A549 (cell line): ENCODE data around the gene ZNF423. TPM values are rescaled to one million over a fixed set of nuclear protein-coding genes. Genes with fewer than 3 reads are reported as not detected.

Experiments used
- ATAC-seq, 2 experiments: fragments of 200-7000 bp in 1 of 2; fragments of >200 bp in 1 of 2; cut with Nextera tagmentation in 1 of 2; cut with Tn5 transposase in 1 of 2; 3 replicates each; pipeline versions ENCODE4 v1.8.0 to v1.9.1; 2018 to 2020; ENCODE audit warnings: mild to moderate bottlenecking in 1 of 2, moderate library complexity in 1 of 2
- CTCF ChIA-PET: fragments of 300-600 bp; sonication (Branson Sonifier 250); formaldehyde crosslinking; extraction: SDS; loops from one replicate; lab custom pipeline; 2021; ENCODE audit warnings: antibody characterized with exemption, inconsistent platforms; lab: Yijun Ruan, JAX
- POLR2A ChIA-PET: fragments of 350-600 bp; formaldehyde crosslinking; extraction: SDS; loops from one replicate; lab custom pipeline; 2021; ENCODE audit warnings: antibody characterized with exemption, inconsistent platforms; lab: Yijun Ruan, JAX
- DNase-seq, 2 experiments: peaks; one replicate each; pipeline versions ENCODE4 v3.0.0 to v3.0.0-alpha.2; 2011 to 2016; ENCODE audit warnings: low read depth in 1 of 2, low spot score in 1 of 2
- FAIRE-seq: peaks from 2 replicates; lab custom pipeline; 2011; peaks lifted over from hg19 to GRCh38; lab: Jason Lieb, UNC
- H3K27ac ChIP-seq, 2 experiments: fragments of >200 bp; sonication (Bioruptor Twin); formaldehyde crosslinking; 3 replicates each; pipeline ENCODE4 v1.5.1; 2016 to 2017
- H3K4me1 ChIP-seq: fragments of >200 bp; sonication (Bioruptor Twin); formaldehyde crosslinking; 3 replicates; pipeline ENCODE4 v1.6.1; 2016
- H3K4me2 ChIP-seq: fragments of >200 bp; sonication (Bioruptor Twin); formaldehyde crosslinking; 3 replicates; pipeline ENCODE4 v1.6.1; 2016
- H3K4me3 ChIP-seq: fragments of >200 bp; sonication (Bioruptor Twin); formaldehyde crosslinking; 3 replicates; pipeline ENCODE4 v1.5.1; 2016
- H3K9me3 ChIP-seq: fragments of >200 bp; sonication (Bioruptor Twin); formaldehyde crosslinking; 3 replicates; pipeline ENCODE4 v1.6.1; 2016
- ATOH8 ChIP-seq: fragments of 250-450 bp; sonication (Bioruptor Pico); IDR thresholded peaks from 2 replicates; pipeline ENCODE4 v1.5.0; 2020; ENCODE audit warnings: low read depth, mild to moderate bottlenecking, moderate library complexity
- BHLHE40 ChIP-seq: IDR thresholded peaks from 2 replicates; pipeline ENCODE4 v1.6.1; 2012; ENCODE audit warnings: low read depth, low read length, inconsistent platforms
- CBX2 ChIP-seq: fragments of 200-600 bp; sonication (generic); IDR thresholded peaks from 2 replicates; pipeline ENCODE4 v1.6.1; 2016; ENCODE audit warnings: low read depth, mild to moderate bottlenecking, borderline replicate concordance
- CEBPB ChIP-seq, 2 experiments: fragments of >200 bp in 1 of 2; sonication (Bioruptor Twin) in 1 of 2; formaldehyde crosslinking in 1 of 2; IDR thresholded peaks; 2 replicates each; pipeline ENCODE4 v1.6.1; 2012 to 2016
- CHD2 ChIP-seq: fragments of 150-350 bp; IDR thresholded peaks from 2 replicates; pipeline ENCODE4 v1.6.1; 2014; ENCODE audit warnings: low read length; ENCODE audit not compliant: partially characterized antibody
- EHMT2 ChIP-seq: fragments of 200-600 bp; sonication (generic); IDR thresholded peaks from 2 replicates; pipeline ENCODE4 v1.6.1; 2016; ENCODE audit warnings: antibody characterized with exemption, low read depth, mild to moderate bottlenecking, moderate library complexity
- ELK1 ChIP-seq: fragments of 150-350 bp; IDR thresholded peaks from 2 replicates; pipeline ENCODE4 v1.6.1; 2014; ENCODE audit warnings: low read depth, mild to moderate bottlenecking, low read length
- ESRRA ChIP-seq: fragments of 150-350 bp; IDR thresholded peaks from 2 replicates; pipeline ENCODE4 v1.6.1; 2014; ENCODE audit warnings: mild to moderate bottlenecking, low read length, borderline replicate concordance
- HDAC2 ChIP-seq: fragments of 200-600 bp; sonication (generic); IDR thresholded peaks from 2 replicates; pipeline ENCODE4 v1.6.1; 2016
- HMGXB4 ChIP-seq: fragments of 250-450 bp; sonication (Bioruptor Pico); IDR thresholded peaks from 2 replicates; pipeline ENCODE4 v1.5.0; 2021; ENCODE audit warnings: mild to moderate bottlenecking, moderate library complexity, borderline replicate concordance
- JUNB ChIP-seq: fragments of >200 bp; sonication (Bioruptor Twin); formaldehyde crosslinking; IDR thresholded peaks from 2 replicates; pipeline ENCODE4 v1.6.1; 2016
- KDM5A ChIP-seq: fragments of 200-600 bp; sonication (generic); IDR thresholded peaks from 2 replicates; pipeline ENCODE4 v1.6.1; 2016; ENCODE audit warnings: antibody characterized with exemption, mild to moderate bottlenecking
- MAFK ChIP-seq: fragments of 450-650 bp; IDR thresholded peaks from 2 replicates; pipeline ENCODE4 v1.6.1; 2014; ENCODE audit not compliant: partially characterized antibody
- MAZ ChIP-seq: fragments of 150-350 bp; IDR thresholded peaks from 2 replicates; pipeline ENCODE4 v1.6.1; 2014; ENCODE audit warnings: antibody characterized with exemption, low read depth, low read length, borderline replicate concordance
- MYC ChIP-seq: IDR thresholded peaks from 2 replicates; pipeline ENCODE4 v1.6.1; 2012; ENCODE audit warnings: mild to moderate bottlenecking, inconsistent platforms, low read length, improper control_type of control experiment, borderline replicate concordance
- NFE2L2 ChIP-seq: fragments of 150-350 bp; conservative IDR thresholded peaks from 2 replicates; pipeline ENCODE4 v1.6.1; 2014; ENCODE audit warnings: low read length
- POLR2A ChIP-seq: IDR thresholded peaks from 2 replicates; pipeline ENCODE4 v1.6.1; 2012; ENCODE audit warnings: mild to moderate bottlenecking, low read length
- POLR2AphosphoS2 ChIP-seq: conservative IDR thresholded peaks from 2 replicates; pipeline ENCODE4 v1.6.1; 2012; ENCODE audit warnings: low read length, improper control_type of control experiment, inconsistent platforms
- RAD21 ChIP-seq, 2 experiments: fragments of >200 bp in 1 of 2; sonication (Bioruptor Twin) in 1 of 2; formaldehyde crosslinking in 1 of 2; IDR thresholded peaks in 1 of 2; conservative IDR thresholded peaks in 1 of 2; 2 replicates in 1 of 2; 3 replicates in 1 of 2; pipeline ENCODE4 v1.6.1; 2012 to 2018; ENCODE audit warnings: inconsistent platforms in 1 of 2
- REST ChIP-seq: fragments of 200-600 bp; sonication (generic); IDR thresholded peaks from 2 replicates; pipeline ENCODE4 v1.6.1; 2016; ENCODE audit warnings: antibody characterized with exemption, mild to moderate bottlenecking, moderate library complexity
- ZFP36 ChIP-seq: fragments of 450-650 bp; IDR thresholded peaks from 2 replicates; pipeline ENCODE4 v1.6.1; 2014; ENCODE audit warnings: borderline replicate concordance; ENCODE audit not compliant: partially characterized antibody
- ZNF302 ChIP-seq: fragments of 250-450 bp; sonication (Bioruptor Pico); IDR thresholded peaks from 2 replicates; pipeline ENCODE4 v1.9.0; 2021; ENCODE audit warnings: inconsistent platforms, mild to moderate bottlenecking, moderate library complexity
- ZSCAN20 ChIP-seq: fragments of 250-450 bp; sonication (Bioruptor Pico); IDR thresholded peaks from 2 replicates; pipeline ENCODE4 v1.8.0; 2022; ENCODE audit warnings: mild to moderate bottlenecking, moderate library complexity
- WGBS: methylation state at CpG from one replicate; pipeline ENCODE4 v1.1.6; 2017; ENCODE audit errors: missing lambda C conversion rate; 5-methylcytosine and 5-hydroxymethylcytosine counted together
- polyA plus RNA-seq, 4 experiments: library from polyadenylated mRNA; depleted of rRNA in 3 of 4; stranded (reverse); fragments of >200 nt; fragmentation: RNase III in 1 of 4; extraction: RNeasy Plus Mini Kit Qiagen cat#74134 plus additional on column Dnase treatment in 1 of 4; gene quantifications; 2 replicates in 3 of 4; 3 replicates in 1 of 4; pipeline ENCODE4 v1.2.3, GENCODE V29; 2011 to 2017

ZNF423 gene
- polyA plus RNA-seq, 2 of the 4 experiments (the other 2 are of a cell fraction), result 0.04 to 0.10 TPM

GRCh38 chr16:49810831-49811230 is 45.1 kb downstream of the ZNF423 start:
- H3K27ac ChIP-seq, result no peak overlapping the region
- no peak for TF ChIP-seq ZSCAN20 (CRISPR knock-in tag)
- no peak for TF ChIP-seq CEBPB (IDR thresholded peaks at IDR 0.05)
- no peak for TF ChIP-seq KDM5A
- TF ChIP-seq HMGXB4 (CRISPR knock-in tag), result no peak
- TF ChIP-seq RAD21 (conservative IDR thresholded peaks at IDR 0.05 in 1 of 2, IDR thresholded peaks at IDR 0.05 in 1 of 2), result no peak
- no peak for TF ChIP-seq MAZ
- no peak for TF ChIP-seq EHMT2
- TF ChIP-seq MAFK, result no peak
- no peak for TF ChIP-seq ATOH8
- no peak for TF ChIP-seq BHLHE40
- TF ChIP-seq HDAC2, result no peak
- TF ChIP-seq CHD2, result no peak
- no peak for TF ChIP-seq MYC
- no peak for TF ChIP-seq ZFP36
- TF ChIP-seq CBX2, result no peak
- TF ChIP-seq JUNB, result no peak
- TF ChIP-seq ELK1, result no peak
- no peak for TF ChIP-seq POLR2AphosphoS2
- no peak for TF ChIP-seq POLR2A
- no peak for TF ChIP-seq NFE2L2
- TF ChIP-seq, all 56 proteins: peak for 0
- POLR2A ChIA-PET, result no interaction called here
- no peak for ATAC-seq
- Histone ChIP-seq H3K4me1 (no peaks in the 10 kb centered on the region), H3K9me3 (no peaks in the 10 kb centered on the region), H3K4me2 (no peak overlapping the region), H3K4me3 (no peak overlapping the region)
- no peak for FAIRE-seq
- DNase-seq, result no peak
- WGBS, result 49% methylated on average over 9 of the region's 9 CpGs
- CTCF ChIA-PET, result no interaction called here

- CTCF ChIA-PET, result no interaction called here
- no peak for TF ChIP-seq REST
- no peak for TF ChIP-seq CEBPB (IDR thresholded peaks at IDR 0.05)
- no peak for TF ChIP-seq ESRRA
- no peak for TF ChIP-seq ZNF302 (CRISPR knock-in tag)
- no peak for FAIRE-seq
- no peaks in the 10 kb centered on the region for H3K4me1 ChIP-seq
- ATAC-seq, result no peak
- no peak overlapping the region for H3K4me2 ChIP-seq
- no peak overlapping the region for H3K4me3 ChIP-seq
- WGBS, result 40% methylated on average over 8 of the region's 8 CpGs
- POLR2A ChIA-PET, result no interaction called here
- no peak overlapping the region for H3K27ac ChIP-seq
- H3K9me3 ChIP-seq, result no peaks in the 10 kb centered on the region
- no peak for DNase-seq
Measured at GRCh38 chr16:49809561-49809960, 46.4 kb downstream of the ZNF423 start.
